ENCODE results near the gene IRF2BP1. TPM values are rescaled to one million over a fixed set of nuclear protein-coding genes. Genes with fewer than 3 reads are reported as not detected.

Gene IRF2BP1
- total and polyA plus RNA-seq, 9 donors = 16.4 to 21.8 (median 18.5) TPM

GRCh38 chr19:45922281-45922680 is 36.3 kb upstream of the IRF2BP1 start:
- H3K4me1 ChIP-seq (ENCODE audit: control insufficient read depth, insufficient read depth, low read length) = no peaks in the 10 kb centered on the region
- WGBS (ENCODE audit: insufficient coverage) = 49% methylated on average over 8 of the region's 9 CpGs
- H3K27me3 ChIP-seq (ENCODE audit: control insufficient read depth, insufficient read depth, low read length) = peaks cover 17% of the 10 kb centered on the region
- H3K9me3 ChIP-seq (replicated peaks; ENCODE audit: control insufficient read depth, low read depth, low read length) = no peaks in the 10 kb centered on the region
- no peak overlapping the region for H3K4me3 ChIP-seq (ENCODE audit: low read length)
- H3K36me3 ChIP-seq (ENCODE audit: control insufficient read depth, insufficient read depth, low read length) = no peaks in the 10 kb centered on the region
- H3K27ac ChIP-seq (ENCODE audit: low read length) = no peak overlapping the region
- no peak for DNase-seq

DNA sequence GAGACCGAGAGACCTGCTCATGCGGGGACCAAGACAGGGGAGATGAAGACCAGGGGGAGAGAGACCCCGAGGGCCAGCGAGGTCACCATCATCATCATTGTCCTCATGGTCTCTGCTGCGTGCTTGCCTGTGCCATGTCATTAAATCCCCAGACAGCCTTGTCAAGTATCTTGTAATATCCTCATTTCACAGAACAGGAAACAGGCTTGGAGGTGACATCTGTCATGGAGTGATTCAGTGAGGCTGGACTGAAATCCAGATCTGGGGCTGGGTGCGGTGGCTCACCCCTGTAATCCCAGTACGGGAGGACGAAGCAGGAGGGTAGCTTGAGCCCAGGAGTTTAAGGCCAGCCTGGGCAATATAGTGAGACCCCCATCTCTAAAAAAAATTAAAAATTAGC is 34.5 kb upstream of the IRF2BP1 start:
- Histone ChIP-seq H3K9me3 (replicated peaks; ENCODE audit: control insufficient read depth, low read depth, low read length) (no peaks in the 10 kb centered on the region), H3K4me3 (ENCODE audit: low read length) (no peak overlapping the region), H3K27ac (ENCODE audit: low read length) (no peak overlapping the region), H3K4me1 (ENCODE audit: control insufficient read depth, insufficient read depth, low read length) (no peaks in the 10 kb centered on the region), H3K36me3 (ENCODE audit: control insufficient read depth, insufficient read depth, low read length) (no peaks in the 10 kb centered on the region), H3K27me3 (ENCODE audit: control insufficient read depth, insufficient read depth, low read length) (peaks cover 18% of the 10 kb centered on the region)
- no peak for DNase-seq
- WGBS (ENCODE audit: insufficient coverage) = 49% methylated on average over 3 of the region's 8 CpGs

DNA sequence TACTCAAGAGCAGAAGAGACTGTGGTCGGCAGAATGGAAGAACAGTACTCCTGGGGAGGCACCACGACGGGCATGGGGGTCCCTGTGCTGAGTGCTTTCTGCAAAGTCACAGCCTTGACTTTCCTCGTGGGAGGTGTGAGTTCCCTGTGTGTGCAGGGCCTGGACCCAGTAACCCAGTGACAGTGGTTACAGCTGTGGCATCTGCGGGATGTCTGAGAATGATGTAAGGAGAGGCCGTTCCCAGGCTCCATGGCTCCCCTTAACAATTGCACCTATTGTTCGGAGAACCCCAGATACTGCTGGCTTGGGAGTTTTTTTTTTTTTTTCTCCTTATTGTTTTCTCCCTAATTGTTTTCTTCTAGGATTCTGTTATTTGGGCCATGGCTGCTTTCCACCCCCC is 33.7 kb upstream of the IRF2BP1 start:
- Histone ChIP-seq H3K4me3 (ENCODE audit: low read length) (no peak overlapping the region), H3K27me3 (ENCODE audit: control insufficient read depth, insufficient read depth, low read length) (peaks cover 20% of the 10 kb centered on the region)
- 54% methylated on average over 3 of the region's 7 CpGs for WGBS (ENCODE audit: insufficient coverage)

DNA sequence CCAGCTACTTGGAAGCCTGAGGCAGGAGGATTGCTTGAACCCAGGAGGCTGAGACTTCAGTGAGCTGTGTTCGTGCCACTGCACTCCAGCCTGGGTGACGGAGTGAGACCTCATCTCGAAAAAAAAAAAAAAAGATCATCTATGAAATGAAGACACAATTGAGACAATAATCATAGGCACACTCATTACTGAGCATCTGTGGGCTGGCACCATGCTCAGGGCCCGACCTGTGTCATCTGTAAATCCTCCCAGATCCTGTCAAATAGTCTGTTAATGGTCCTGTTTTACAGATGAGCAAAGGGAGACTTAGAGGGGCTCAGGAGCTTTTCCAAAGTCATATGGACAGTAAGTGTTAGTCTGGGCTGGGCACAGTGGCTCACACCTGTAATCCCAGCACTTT is 32.8 kb upstream of the IRF2BP1 start:
- Histone ChIP-seq H3K4me3 (ENCODE audit: low read length) (no peak overlapping the region), H3K27ac (ENCODE audit: low read length) (no peak overlapping the region), H3K27me3 (ENCODE audit: control insufficient read depth, insufficient read depth, low read length) (peaks cover 20% of the 10 kb centered on the region), H3K36me3 (ENCODE audit: control insufficient read depth, insufficient read depth, low read length) (no peaks in the 10 kb centered on the region), H3K4me1 (ENCODE audit: control insufficient read depth, insufficient read depth, low read length) (no peaks in the 10 kb centered on the region), H3K9me3 (replicated peaks; ENCODE audit: control insufficient read depth, low read depth, low read length) (no peaks in the 10 kb centered on the region)
- WGBS (ENCODE audit: insufficient coverage) = no CpG with 5 or more reads among the region's 4 CpGs
- DNase-seq = no peak

More for the DNA sequence above, 33.7 kb upstream of the IRF2BP1 start:
- H3K36me3 ChIP-seq (ENCODE audit: control insufficient read depth, insufficient read depth, low read length) = no peaks in the 10 kb centered on the region
- H3K4me1 ChIP-seq (ENCODE audit: control insufficient read depth, insufficient read depth, low read length) = no peaks in the 10 kb centered on the region
- H3K27ac ChIP-seq (ENCODE audit: low read length) = no peak overlapping the region
- no peak for DNase-seq
- H3K9me3 ChIP-seq (replicated peaks; ENCODE audit: control insufficient read depth, low read depth, low read length) = no peaks in the 10 kb centered on the region

GRCh38 chr19:45917421-45918091 is 31.6 kb upstream of the IRF2BP1 start:
- no peak overlapping the region for H3K27ac ChIP-seq (ENCODE audit: low read length)
- no peaks in the 10 kb centered on the region for H3K36me3 ChIP-seq (ENCODE audit: control insufficient read depth, insufficient read depth, low read length)
- H3K4me3 ChIP-seq (ENCODE audit: low read length) = no peak overlapping the region
- H3K4me1 ChIP-seq (ENCODE audit: control insufficient read depth, insufficient read depth, low read length) = no peaks in the 10 kb centered on the region
- no peak for DNase-seq
- no peaks in the 10 kb centered on the region for H3K9me3 ChIP-seq (replicated peaks; ENCODE audit: control insufficient read depth, low read depth, low read length)
- no CpG with 5 or more reads among the region's 4 CpGs for WGBS (ENCODE audit: insufficient coverage)
- peaks cover 20% of the 10 kb centered on the region for H3K27me3 ChIP-seq (ENCODE audit: control insufficient read depth, insufficient read depth, low read length)

DNA sequence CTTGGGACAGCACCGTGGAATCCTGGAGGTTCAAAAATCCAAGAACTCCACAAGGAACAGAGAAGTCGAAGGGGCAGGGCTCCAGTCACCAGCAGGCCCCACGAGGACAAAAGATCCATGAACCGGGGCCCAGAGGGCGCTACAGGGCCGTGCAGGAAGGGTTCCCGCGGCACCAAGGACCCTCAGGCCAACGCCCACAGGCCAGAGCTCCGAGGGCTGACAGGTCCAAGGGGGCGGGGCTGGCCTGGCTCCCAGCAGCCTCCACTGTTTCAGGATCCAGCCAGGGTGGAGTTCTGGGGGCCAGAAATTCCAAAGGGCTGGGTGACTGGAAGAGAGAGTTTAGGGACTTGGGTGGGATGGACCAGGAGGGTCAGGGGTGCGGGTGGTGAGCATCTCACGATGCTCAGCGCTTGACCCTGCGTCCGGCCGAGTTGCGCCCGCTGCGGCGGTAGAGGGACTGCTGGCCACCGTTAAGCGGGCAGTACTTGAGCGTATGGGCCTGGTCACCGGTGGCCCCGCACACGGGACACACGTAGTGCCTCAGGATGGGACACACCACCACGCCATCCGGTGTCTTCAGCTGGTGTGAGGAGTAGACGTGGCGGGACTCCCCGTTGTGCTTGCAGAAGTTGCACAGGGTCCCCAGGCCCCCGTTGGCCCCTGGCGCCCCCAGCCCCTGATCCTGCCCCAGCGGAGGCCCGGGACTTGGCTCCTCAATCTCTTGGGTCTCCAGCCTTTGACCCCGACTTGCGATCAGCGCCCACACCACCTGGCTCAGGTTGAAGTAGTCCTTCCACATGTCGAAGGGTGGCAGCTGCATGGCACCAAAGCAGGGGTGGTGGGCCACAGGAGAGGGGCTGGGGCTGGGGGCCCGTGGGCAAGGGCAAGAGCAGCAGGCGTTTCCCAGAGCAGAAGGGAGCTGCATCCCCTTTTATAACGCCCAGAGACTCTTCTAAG is 28.2 kb upstream of the IRF2BP1 start, which contains the start of gene NANOS2:
Gene NANOS2 (minus strand): TSS at position 905 of the 957 bp plus-strand sequence. CDS start 85 bp downstream, at position 820.
- no peak within 1 kb of the TSS for H3K4me3 ChIP-seq (ENCODE audit: low read length)
- H3K36me3 ChIP-seq (ENCODE audit: control insufficient read depth, insufficient read depth, low read length) = no peaks in the 10 kb centered on the region
- H3K4me1 ChIP-seq (ENCODE audit: control insufficient read depth, insufficient read depth, low read length) = no peaks in the 10 kb centered on the region
- H3K27me3 ChIP-seq (ENCODE audit: control insufficient read depth, insufficient read depth, low read length) = peaks cover 13% of the 10 kb centered on the region
- no peak for DNase-seq
- WGBS (ENCODE audit: insufficient coverage) = 54% methylated on average over 36 of the region's 44 CpGs
- H3K9me3 ChIP-seq (replicated peaks; ENCODE audit: control insufficient read depth, low read depth, low read length) = no peaks in the 10 kb centered on the region
- H3K27ac ChIP-seq (ENCODE audit: low read length) = no peak within 1 kb of the TSS

DNA sequence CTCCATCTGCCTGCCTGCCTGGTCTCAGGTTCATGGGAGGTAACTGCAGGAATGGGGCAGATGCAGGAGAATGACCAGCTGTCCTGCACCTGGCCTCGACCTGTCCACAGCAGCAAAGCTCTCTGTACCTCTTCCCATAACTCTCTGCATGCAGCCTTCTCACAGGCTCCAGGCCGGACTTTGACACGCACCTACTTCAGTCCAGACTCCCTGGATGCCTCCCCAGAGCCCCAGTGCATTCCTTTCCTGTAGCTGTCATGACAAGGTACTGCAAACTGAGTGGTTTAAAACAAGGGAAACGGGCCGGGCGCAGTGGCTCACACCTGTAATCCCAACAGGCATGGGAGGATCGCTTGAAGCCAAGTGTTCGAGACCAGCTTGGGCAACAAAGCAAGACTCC is 25.4 kb upstream of the IRF2BP1 start:
- Histone ChIP-seq H3K27me3 (ENCODE audit: control insufficient read depth, insufficient read depth, low read length) (peaks cover 9% of the 10 kb centered on the region), H3K4me3 (ENCODE audit: low read length) (no peak overlapping the region), H3K27ac (ENCODE audit: low read length) (no peak overlapping the region), H3K36me3 (ENCODE audit: control insufficient read depth, insufficient read depth, low read length) (no peaks in the 10 kb centered on the region), H3K9me3 (replicated peaks; ENCODE audit: control insufficient read depth, low read depth, low read length) (no peaks in the 10 kb centered on the region), H3K4me1 (ENCODE audit: control insufficient read depth, insufficient read depth, low read length) (no peaks in the 10 kb centered on the region)
- 43% methylated on average over 5 of the region's 8 CpGs for WGBS (ENCODE audit: insufficient coverage)
- DNase-seq = no peak

GRCh38 chr19:45908956-45909355 is 23.0 kb upstream of the IRF2BP1 start:
- Histone ChIP-seq H3K4me3 (ENCODE audit: low read length) (no peak overlapping the region), H3K36me3 (ENCODE audit: control insufficient read depth, insufficient read depth, low read length) (no peaks in the 10 kb centered on the region), H3K4me1 (ENCODE audit: control insufficient read depth, insufficient read depth, low read length) (no peaks in the 10 kb centered on the region), H3K9me3 (replicated peaks; ENCODE audit: control insufficient read depth, low read depth, low read length) (no peaks in the 10 kb centered on the region), H3K27ac (ENCODE audit: low read length) (no peak overlapping the region), H3K27me3 (ENCODE audit: control insufficient read depth, insufficient read depth, low read length) (peaks cover 9% of the 10 kb centered on the region)
- WGBS (ENCODE audit: insufficient coverage) = 70% methylated on average over 4 of the region's 5 CpGs
- DNase-seq = no peak

GRCh38 chr19:45906221-45906620 is 20.3 kb upstream of the IRF2BP1 start:
- DNase-seq = no peak
- Histone ChIP-seq H3K27me3 (ENCODE audit: control insufficient read depth, insufficient read depth, low read length) (peaks cover 4% of the 10 kb centered on the region), H3K4me1 (ENCODE audit: control insufficient read depth, insufficient read depth, low read length) (peaks cover 9% of the 10 kb centered on the region), H3K4me3 (ENCODE audit: low read length) (no peak overlapping the region), H3K36me3 (ENCODE audit: control insufficient read depth, insufficient read depth, low read length) (no peaks in the 10 kb centered on the region), H3K27ac (ENCODE audit: low read length) (no peak overlapping the region), H3K9me3 (replicated peaks; ENCODE audit: control insufficient read depth, low read depth, low read length) (no peaks in the 10 kb centered on the region)
- 89% methylated on average over 2 of the region's 3 CpGs for WGBS (ENCODE audit: insufficient coverage)

DNA sequence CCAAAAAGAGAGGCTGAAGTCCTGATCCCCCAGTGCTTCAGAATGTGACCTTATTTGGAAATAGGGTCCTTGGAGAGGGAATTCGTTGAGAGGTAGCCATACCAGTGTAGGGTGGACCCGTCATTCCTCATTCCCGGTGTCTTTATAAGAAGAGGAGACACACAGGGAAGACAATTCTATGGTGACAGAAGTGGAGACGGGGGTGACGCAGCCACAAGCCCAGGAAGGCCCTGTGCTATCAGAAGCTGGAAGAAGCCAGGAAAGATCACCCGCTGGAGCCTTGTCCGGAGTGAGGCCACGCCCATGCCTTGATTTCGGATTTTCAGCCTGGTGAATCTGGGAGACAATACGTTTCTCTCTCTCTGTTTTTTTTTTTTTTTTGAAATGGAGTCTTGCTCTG is 19.1 kb upstream of the IRF2BP1 start:
- no peak overlapping the region for H3K4me3 ChIP-seq (ENCODE audit: low read length)
- peaks cover 4% of the 10 kb centered on the region for H3K27me3 ChIP-seq (ENCODE audit: control insufficient read depth, insufficient read depth, low read length)
- peaks cover 5% of the 10 kb centered on the region for H3K36me3 ChIP-seq (ENCODE audit: control insufficient read depth, insufficient read depth, low read length)
- H3K9me3 ChIP-seq (replicated peaks; ENCODE audit: control insufficient read depth, low read depth, low read length) = no peaks in the 10 kb centered on the region
- DNase-seq = no peak
- WGBS (ENCODE audit: insufficient coverage) = 82% methylated on average over 6 of the region's 10 CpGs
- no peak overlapping the region for H3K27ac ChIP-seq (ENCODE audit: low read length)
- H3K4me1 ChIP-seq (ENCODE audit: control insufficient read depth, insufficient read depth, low read length) = peaks cover 13% of the 10 kb centered on the region

Data from muscle of leg (tissue), 11 donors.